NB4 (cell line): ENCODE data around the gene MMP13.

Experiments used
- POLR2A ChIP-seq: IDR thresholded peaks from 2 replicates; pipeline ENCODE4 v1.6.1; 2011; ENCODE audit warnings: mild to moderate bottlenecking; ENCODE audit not compliant: insufficient read length; ENCODE audit errors: extremely low read depth
- TF ChIP-seq, protein P1 (sequence below): IDR thresholded peaks from one replicate; pipeline ENCODE4 v1.5.1; 2012; ENCODE audit warnings: low read depth, low read length
- TF ChIP-seq, protein P2 (sequence below): IDR thresholded peaks from 2 replicates; pipeline ENCODE4 v1.6.1; 2011; ENCODE audit warnings: low read depth, low read length

DNA sequence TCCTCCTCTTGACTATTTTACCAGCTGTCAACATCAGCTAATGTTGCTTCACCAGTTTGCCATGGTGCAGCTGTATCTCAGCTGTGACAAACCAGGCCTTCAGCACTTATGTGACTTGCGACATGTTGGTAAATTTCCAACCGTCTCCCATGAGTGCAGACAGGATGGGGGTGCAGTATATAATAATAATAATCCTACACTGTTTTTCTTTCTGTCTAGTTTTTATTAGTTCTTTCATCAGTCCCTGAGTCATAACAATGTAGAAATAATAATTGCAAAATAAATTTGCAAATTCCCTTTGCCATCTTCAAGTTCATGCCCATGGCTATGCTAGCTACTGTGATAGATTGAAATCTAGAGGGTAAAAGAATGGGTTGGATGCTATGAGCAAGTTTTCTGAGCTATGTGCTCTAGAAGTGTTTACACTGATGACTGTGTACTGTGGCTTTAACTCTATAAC is 4.9 kb downstream of the MMP13 start:
- TF ChIP-seq, protein P1, sequence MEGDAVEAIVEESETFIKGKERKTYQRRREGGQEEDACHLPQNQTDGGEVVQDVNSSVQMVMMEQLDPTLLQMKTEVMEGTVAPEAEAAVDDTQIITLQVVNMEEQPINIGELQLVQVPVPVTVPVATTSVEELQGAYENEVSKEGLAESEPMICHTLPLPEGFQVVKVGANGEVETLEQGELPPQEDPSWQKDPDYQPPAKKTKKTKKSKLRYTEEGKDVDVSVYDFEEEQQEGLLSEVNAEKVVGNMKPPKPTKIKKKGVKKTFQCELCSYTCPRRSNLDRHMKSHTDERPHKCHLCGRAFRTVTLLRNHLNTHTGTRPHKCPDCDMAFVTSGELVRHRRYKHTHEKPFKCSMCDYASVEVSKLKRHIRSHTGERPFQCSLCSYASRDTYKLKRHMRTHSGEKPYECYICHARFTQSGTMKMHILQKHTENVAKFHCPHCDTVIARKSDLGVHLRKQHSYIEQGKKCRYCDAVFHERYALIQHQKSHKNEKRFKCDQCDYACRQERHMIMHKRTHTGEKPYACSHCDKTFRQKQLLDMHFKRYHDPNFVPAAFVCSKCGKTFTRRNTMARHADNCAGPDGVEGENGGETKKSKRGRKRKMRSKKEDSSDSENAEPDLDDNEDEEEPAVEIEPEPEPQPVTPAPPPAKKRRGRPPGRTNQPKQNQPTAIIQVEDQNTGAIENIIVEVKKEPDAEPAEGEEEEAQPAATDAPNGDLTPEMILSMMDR, result no peak
- TF ChIP-seq POLR2A, result no peak
- TF ChIP-seq, protein P2, sequence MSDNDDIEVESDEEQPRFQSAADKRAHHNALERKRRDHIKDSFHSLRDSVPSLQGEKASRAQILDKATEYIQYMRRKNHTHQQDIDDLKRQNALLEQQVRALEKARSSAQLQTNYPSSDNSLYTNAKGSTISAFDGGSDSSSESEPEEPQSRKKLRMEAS, result no peak
